ENCODE data around the gene GRIP2. TPM values are rescaled to one million over a fixed set of nuclear protein-coding genes. Genes with fewer than 3 reads are reported as not detected.

The GRIP2 gene
- total and polyA plus RNA-seq, 2 donors (not counting 3 experiments of a cell fraction or from before 2014, with no cell fraction given) = not detected

GRCh38 chr3:14549256-14549919 is 9.2 kb upstream of the GRIP2 start:
- CTCF ChIA-PET = interaction anchor here (0.6 to 5.9 kb wide), 20 partner anchors 10 to 653 kb away, joined by 3 to 168 read pairs (median 4); partner anchors contain the start of gene CCDC174

More at GRCh38 chr3:14549256-14549919, 9.2 kb upstream of the GRIP2 start:
- Histone ChIP-seq H3K9ac (replicated peaks; ENCODE audit: extremely low read depth, insufficient read depth, low read length) (no peak overlapping the region), H3K9me1 (replicated peaks; ENCODE audit: control insufficient read depth, extremely low read depth, insufficient read depth, low read length) (no peaks in the 10 kb centered on the region), H4K20me1 (replicated peaks; ENCODE audit: control insufficient read depth, extremely low read depth, insufficient read depth, low read length) (no peaks in the 10 kb centered on the region), H3K4me2 (ENCODE audit: insufficient read depth, low read length) (no peak overlapping the region), H3K79me2 (ENCODE audit: control insufficient read depth, insufficient read depth, low read length) (no peaks in the 10 kb centered on the region), H3K36me3 (ENCODE audit: control insufficient read depth in 2 of 2, extremely low read depth in 1 of 2, insufficient read depth in 2 of 2, low read length in 2 of 2) (no peaks in the 10 kb centered on the region), H3K4me1 (ENCODE audit: control insufficient read depth, extremely low read depth, insufficient read depth, low read length) (no peaks in the 10 kb centered on the region), H2AFZ (ENCODE audit: low read depth, low read length) (no peak overlapping the region), H3K27me3 (ENCODE audit: control insufficient read depth in 2 of 2, insufficient read depth in 2 of 2, low read length in 2 of 2) (peaks cover 0 to 3% of the 10 kb centered on the region in 2 experiments), H3K4me3 (replicated peaks in 1 of 3; ENCODE audit: insufficient read depth in 1 of 3, low read depth in 1 of 3, low read length in 3 of 3) (no peak overlapping the region), H3K9me3 (replicated peaks; ENCODE audit: control insufficient read depth, insufficient read depth, low read length) (no peaks in the 10 kb centered on the region), H3K27ac (ENCODE audit: insufficient read depth, low read depth, low read length) (no peak overlapping the region)
- FAIRE-seq = no peak
- POLR2A ChIA-PET = no interaction called here
- no peak for DNase-seq (ENCODE audit: low read depth, low spot score)
- no peak for TF ChIP-seq JUN (IDR thresholded peaks at IDR 0.05; ENCODE audit: borderline replicate concordance, insufficient read depth, insufficient read length, low read depth)
- TF ChIP-seq CTCF (IDR thresholded peaks at IDR 0.05; ENCODE audit: extremely low read depth in 1 of 2, insufficient read depth in 1 of 2, low read depth in 1 of 2, low read length in 2 of 2) = peak; percentile 21 to 24
- no peak for TF ChIP-seq MAX (IDR thresholded peaks at IDR 0.05; ENCODE audit: insufficient read depth, insufficient read length)
- dilution Hi-C loops (cut with MboI; ENCODE audit: extremely low pct_ligation_motif_present, low sequenced_read_pairs) (no loop called here), intact Hi-C loops (cut with micrococcal nuclease) (loop anchor here (5.0 kb wide), 1 partner anchor 272 kb away; no protein-coding TSS in a partner anchor)
- no TSS peak for BruUV-seq (replicated peaks)

Data from endothelial cell of umbilical vein (primary cell).